CD8-positive, alpha-beta memory T cell (primary cell): Measurements from ENCODE around the gene RABGAP1. TPM values are rescaled to one million over a fixed set of nuclear protein-coding genes. Genes with fewer than 3 reads are reported as not detected.
A peak's percentile ranks its signal among the peaks of the same experiment; 100 is the strongest.

Experiments
- CTCF ChIA-PET: fragments of 350-600 bp; sonication (Branson Sonifier 250); formaldehyde crosslinking; loops from one replicate; lab custom pipeline; 2021; ENCODE audit warnings: antibody characterized with exemption; lab: Charles Lee
- POLR2A ChIA-PET: fragments of 350-600 bp; sonication (Branson Sonifier 250); formaldehyde crosslinking; loops from one replicate; lab custom pipeline; 2021; ENCODE audit warnings: antibody characterized with exemption; lab: Charles Lee
- DNase-seq, 5 donors: peaks; one replicate each; pipeline versions ENCODE4 v3.0.0 to v3.0.0-alpha.2; 2020 to 2022; ENCODE audit warnings: mixed read lengths in 1 of 5
- H3K27ac ChIP-seq: one replicate; pipeline ENCODE4 v1.7.0; 2013; ENCODE audit warnings: low read depth, mild to moderate bottlenecking, low read length, moderate library complexity
- H3K27me3 ChIP-seq: 2 replicates; pipeline ENCODE4 v1.7.0; 2013; ENCODE audit warnings: low read length, mild to moderate bottlenecking; ENCODE audit not compliant: insufficient read depth, poor library complexity, severe bottlenecking
- H3K36me3 ChIP-seq: 2 replicates; pipeline ENCODE4 v1.7.0; 2013; ENCODE audit warnings: mild to moderate bottlenecking, low read length, moderate library complexity; ENCODE audit not compliant: insufficient read depth
- H3K4me1 ChIP-seq: 2 replicates; pipeline ENCODE4 v1.7.0; 2013; ENCODE audit warnings: mild to moderate bottlenecking, low read length, moderate library complexity; ENCODE audit not compliant: insufficient read depth
- H3K4me3 ChIP-seq: 2 replicates; pipeline ENCODE4 v1.7.0; 2013; ENCODE audit warnings: mild to moderate bottlenecking, low read length
- H3K9me3 ChIP-seq: 2 replicates; pipeline ENCODE4 v1.7.0; 2013; ENCODE audit warnings: mild to moderate bottlenecking, low read length
- H3K27ac Mint-ChIP-seq, 8 donors: one replicate each; pipeline ENCODE4 v1.8.0; 2020 to 2021; ENCODE audit warnings: mixed read lengths in 8 of 8, mild to moderate bottlenecking in 6 of 8, inconsistent platforms in 3 of 8, moderate library complexity in 3 of 8
- H3K27me3 Mint-ChIP-seq, 2 donors: one replicate each; pipeline ENCODE4 v1.8.0; 2020 to 2021; ENCODE audit warnings: mixed read lengths in 2 of 2, mild to moderate bottlenecking in 1 of 2, moderate library complexity in 1 of 2
- H3K36me3 Mint-ChIP-seq, 3 donors: one replicate each; pipeline ENCODE4 v1.8.0; 2020 to 2021; ENCODE audit warnings: mixed read lengths in 3 of 3, inconsistent platforms in 1 of 3, mild to moderate bottlenecking in 1 of 3
- H3K4me1 Mint-ChIP-seq, 3 donors: one replicate each; pipeline ENCODE4 v1.8.0; 2020 to 2021; ENCODE audit warnings: mixed read lengths in 3 of 3, inconsistent platforms in 1 of 3, mild to moderate bottlenecking in 1 of 3
- H3K4me3 Mint-ChIP-seq, 7 donors: one replicate each; pipeline ENCODE4 v1.8.0; 2020 to 2021; ENCODE audit warnings: mixed read lengths in 7 of 7, mild to moderate bottlenecking in 6 of 7, moderate library complexity in 4 of 7, inconsistent platforms in 2 of 7
- H3K9me3 Mint-ChIP-seq, 5 donors: one replicate each; pipeline ENCODE4 v1.8.0; 2020 to 2022; ENCODE audit warnings: mixed read lengths in 5 of 5, mild to moderate bottlenecking in 3 of 5, moderate library complexity in 2 of 5, inconsistent platforms in 1 of 5
- polyA plus RNA-seq: library from polyadenylated mRNA; unstranded; fragments of 300-500 nt; fragmentation: Illumina TruSeq; gene quantifications from one replicate; pipeline ENCODE4 v1.2.3, GENCODE V29; 2021
- total RNA-seq, 2 experiments: library from RNA; stranded (reverse); gene quantifications; one replicate each; pipeline ENCODE4 v1.2.3, GENCODE V29; 2021

The RABGAP1 gene
- total and polyA plus RNA-seq, 3 experiments from 2014 or later: 20.7 to 24.3 (median 22.2) TPM

DNA sequence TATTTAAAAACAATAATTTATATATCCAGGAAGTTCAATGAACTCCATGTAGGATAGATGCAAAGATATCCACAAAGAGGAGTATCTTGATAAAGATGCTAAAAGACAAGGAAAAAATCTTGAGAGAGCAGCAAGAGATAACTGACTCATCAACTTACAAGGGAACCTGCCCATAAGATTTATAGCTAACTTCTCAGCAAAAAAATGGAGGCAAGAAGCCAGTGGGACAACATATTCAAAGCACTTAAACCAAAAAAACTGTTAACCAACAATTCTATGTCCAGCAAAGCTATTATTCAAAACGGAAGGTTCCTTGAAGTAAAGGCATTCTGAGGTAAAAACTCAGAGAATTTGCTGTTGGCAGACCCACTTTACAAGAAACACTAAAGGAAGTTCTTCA, 20.3 kb downstream of the RABGAP1 start:
- H3K36me3 Mint-ChIP-seq: peaks cover 24 to 52% (median 24%) of the 10 kb centered on the region in 3 donors
- ChIA-PET CTCF (no interaction called here), POLR2A (no interaction called here)
- H3K27ac Mint-ChIP-seq: no peak overlapping the region
- Histone ChIP-seq H3K4me3 (no peak overlapping the region), H3K4me1 (no peaks in the 10 kb centered on the region), H3K9me3 (no peaks in the 10 kb centered on the region), H3K27me3 (no peaks in the 10 kb centered on the region), H3K36me3 (peaks cover 9% of the 10 kb centered on the region), H3K27ac (no peak overlapping the region)
- H3K9me3 Mint-ChIP-seq: peaks cover 0 to 4% (median 0%) of the 10 kb centered on the region in 5 donors
- H3K4me1 Mint-ChIP-seq: peaks cover 0 to 4% (median 3%) of the 10 kb centered on the region in 3 donors
- no peak for DNase-seq
- no peaks in the 10 kb centered on the region for H3K27me3 Mint-ChIP-seq
- H3K4me3 Mint-ChIP-seq: no peak overlapping the region

DNA sequence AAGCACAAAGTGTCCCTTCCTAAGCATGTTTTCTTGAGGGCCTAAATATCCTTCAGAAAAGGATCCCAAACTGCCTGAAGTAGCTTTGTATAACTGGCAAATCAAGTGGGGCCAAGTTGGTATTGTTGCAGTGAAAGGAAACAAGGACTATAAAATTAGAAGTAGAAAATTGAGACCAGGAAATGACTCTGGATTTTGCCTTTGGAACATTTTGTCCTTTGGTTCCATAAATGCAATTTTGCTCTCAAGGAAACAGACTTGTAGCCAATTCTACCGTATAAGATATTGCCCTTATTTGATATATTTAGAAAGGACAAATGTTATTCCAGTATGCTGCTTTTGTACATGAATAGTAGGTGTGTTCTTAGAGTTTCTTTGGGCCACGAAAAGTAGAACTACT, 34.4 kb downstream of the RABGAP1 start:
- Histone ChIP-seq H3K27me3 (no peaks in the 10 kb centered on the region), H3K4me1 (no peaks in the 10 kb centered on the region), H3K27ac (no peak overlapping the region), H3K4me3 (no peak overlapping the region), H3K9me3 (no peaks in the 10 kb centered on the region), H3K36me3 (no peaks in the 10 kb centered on the region)
- Mint-ChIP-seq H3K27ac (no peak overlapping the region), H3K4me1 (peaks cover 0 to 6% (median 2%) of the 10 kb centered on the region in 3 donors), H3K36me3 (peaks cover 0 to 30% (median 15%) of the 10 kb centered on the region in 3 donors), H3K9me3 (no peaks in the 10 kb centered on the region), H3K4me3 (no peak overlapping the region), H3K27me3 (no peaks in the 10 kb centered on the region)
- CTCF ChIA-PET: no interaction called here
- POLR2A ChIA-PET: no interaction called here
- no peak for DNase-seq

DNA sequence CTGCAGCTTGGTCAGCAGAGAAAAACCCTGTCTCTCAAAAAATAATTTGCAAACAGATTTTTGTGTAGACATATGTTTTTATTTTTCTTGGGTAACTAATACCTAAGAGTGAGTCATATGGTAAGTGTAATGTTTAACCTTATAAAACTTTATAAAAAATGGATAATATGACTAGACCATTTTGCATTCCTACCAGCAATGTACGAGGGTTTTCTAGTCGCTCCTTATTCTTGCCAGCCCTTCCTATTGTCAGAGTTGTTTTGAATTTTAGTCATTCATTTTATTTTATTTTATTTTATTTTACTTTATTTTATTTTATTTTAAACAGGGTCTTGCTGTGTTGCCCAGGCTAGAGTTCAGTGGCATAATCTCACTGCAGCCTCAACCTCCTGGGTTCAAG, 37.8 kb downstream of the RABGAP1 start:
- Histone ChIP-seq H3K27ac (no peak overlapping the region), H3K27me3 (no peaks in the 10 kb centered on the region), H3K36me3 (no peaks in the 10 kb centered on the region), H3K4me1 (no peaks in the 10 kb centered on the region), H3K4me3 (no peak overlapping the region), H3K9me3 (no peaks in the 10 kb centered on the region)
- CTCF ChIA-PET: no interaction called here
- H3K4me1 Mint-ChIP-seq: peaks cover 0 to 10% (median 0%) of the 10 kb centered on the region in 3 donors
- H3K36me3 Mint-ChIP-seq: peaks cover 0 to 16% (median 7%) of the 10 kb centered on the region in 3 donors
- H3K27ac Mint-ChIP-seq: no peak overlapping the region
- no peak for DNase-seq
- POLR2A ChIA-PET: no interaction called here
- no peaks in the 10 kb centered on the region for H3K27me3 Mint-ChIP-seq
- no peak overlapping the region for H3K4me3 Mint-ChIP-seq
- H3K9me3 Mint-ChIP-seq: no peaks in the 10 kb centered on the region

DNA sequence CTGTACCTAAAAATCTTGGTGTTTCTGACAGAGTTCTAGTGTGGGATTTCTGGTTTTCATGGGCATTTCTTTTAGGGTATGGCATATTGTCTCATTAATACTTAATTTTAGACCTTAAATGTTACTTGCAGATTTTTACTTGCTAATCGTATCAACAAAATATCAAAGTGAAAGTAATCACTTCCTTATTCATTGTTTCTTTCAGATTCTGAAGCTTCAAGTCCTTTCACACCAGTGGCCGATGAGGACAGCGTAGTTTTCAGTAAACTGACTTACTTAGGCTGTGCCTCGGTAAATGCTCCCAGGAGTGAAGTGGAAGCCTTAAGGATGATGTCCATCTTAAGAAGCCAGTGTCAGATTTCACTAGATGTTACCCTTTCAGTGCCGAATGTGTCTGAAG, 45.2 kb downstream of the RABGAP1 start:
- Histone ChIP-seq H3K27me3 (no peaks in the 10 kb centered on the region), H3K36me3 (no peaks in the 10 kb centered on the region), H3K4me3 (no peak overlapping the region), H3K9me3 (no peaks in the 10 kb centered on the region), H3K4me1 (no peaks in the 10 kb centered on the region), H3K27ac (no peak overlapping the region)
- POLR2A ChIA-PET: no interaction called here
- H3K9me3 Mint-ChIP-seq: no peaks in the 10 kb centered on the region
- H3K27me3 Mint-ChIP-seq: no peaks in the 10 kb centered on the region
- no peak for DNase-seq
- H3K27ac Mint-ChIP-seq: no peak overlapping the region
- H3K4me3 Mint-ChIP-seq: no peak overlapping the region
- peaks cover 0 to 4% (median 4%) of the 10 kb centered on the region in 3 donors for H3K4me1 Mint-ChIP-seq
- H3K36me3 Mint-ChIP-seq: peaks cover 0 to 45% (median 9%) of the 10 kb centered on the region in 3 donors
- CTCF ChIA-PET: no interaction called here

DNA sequence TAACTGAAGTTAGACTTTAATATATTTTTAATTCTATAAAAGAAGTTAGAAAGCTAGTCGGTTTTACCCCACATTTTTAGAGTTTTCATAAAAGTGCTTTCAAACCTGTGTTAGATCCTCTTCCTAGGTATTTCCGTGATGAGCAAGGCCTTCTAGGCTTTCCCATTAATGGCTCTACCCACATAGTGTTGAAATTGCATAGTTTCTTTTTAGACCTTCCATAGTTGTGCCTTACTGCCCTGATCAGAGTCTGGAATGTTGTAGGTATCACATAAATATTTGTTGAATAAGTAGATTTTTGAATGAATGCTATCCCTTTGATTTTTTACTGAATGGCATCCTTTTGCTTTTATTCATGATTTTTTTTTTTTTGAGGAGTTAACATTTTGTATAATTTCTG, 47.3 kb downstream of the RABGAP1 start:
- H3K27me3 Mint-ChIP-seq: no peaks in the 10 kb centered on the region
- Histone ChIP-seq H3K4me3 (no peak overlapping the region), H3K9me3 (no peaks in the 10 kb centered on the region), H3K36me3 (no peaks in the 10 kb centered on the region), H3K4me1 (no peaks in the 10 kb centered on the region), H3K27ac (no peak overlapping the region), H3K27me3 (no peaks in the 10 kb centered on the region)
- POLR2A ChIA-PET: interaction anchor here (0.7 to 0.8 kb wide), 2 partner anchors 47 to 79 kb away, joined by 3 to 10 read pairs; no protein-coding TSS in a partner anchor
- H3K27ac Mint-ChIP-seq: peak overlapping the region in 2 of 8 donors; percentile 5 to 51
- CTCF ChIA-PET: no interaction called here
- peaks cover 0 to 7% (median 4%) of the 10 kb centered on the region in 3 donors for H3K4me1 Mint-ChIP-seq
- no peak overlapping the region for H3K4me3 Mint-ChIP-seq
- no peaks in the 10 kb centered on the region for H3K9me3 Mint-ChIP-seq
- H3K36me3 Mint-ChIP-seq: peaks cover 0 to 47% (median 8%) of the 10 kb centered on the region in 3 donors
- DNase-seq: no peak

DNA sequence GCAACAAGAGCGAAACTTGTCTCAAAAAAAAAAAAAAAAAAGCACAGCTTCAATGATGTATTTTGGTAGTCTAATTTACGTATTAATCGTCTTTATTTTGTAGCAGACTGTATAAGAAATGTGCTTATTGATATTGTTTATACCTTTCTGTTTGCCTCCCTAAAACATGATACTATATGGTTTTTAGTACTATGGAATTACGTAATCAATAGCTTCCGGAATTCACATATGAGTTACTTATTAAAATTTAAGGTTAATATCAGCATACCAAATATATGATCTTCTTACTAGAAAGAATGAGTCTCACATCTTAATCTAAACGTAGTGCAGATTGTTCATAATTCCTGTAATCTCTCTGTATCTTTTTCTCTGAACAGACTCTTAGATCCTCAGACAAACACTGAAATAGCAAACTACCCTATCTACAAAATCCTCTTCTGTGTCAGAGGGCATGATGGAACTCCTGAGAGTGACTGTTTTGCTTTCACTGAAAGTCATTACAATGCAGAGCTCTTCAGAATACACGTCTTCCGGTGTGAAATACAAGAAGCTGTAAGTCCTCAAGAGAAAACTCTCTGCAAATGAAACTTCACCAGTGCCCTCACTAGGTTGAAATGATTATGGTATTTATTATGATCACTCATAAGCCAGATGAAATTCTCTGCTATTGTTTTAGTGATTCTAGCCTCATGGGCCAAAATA, 48.3 kb downstream of the RABGAP1 start:
- Histone ChIP-seq H3K4me1 (no peaks in the 10 kb centered on the region), H3K27ac (no peak overlapping the region), H3K27me3 (no peaks in the 10 kb centered on the region), H3K9me3 (no peaks in the 10 kb centered on the region), H3K4me3 (no peak overlapping the region), H3K36me3 (no peaks in the 10 kb centered on the region)
- Mint-ChIP-seq H3K9me3 (no peaks in the 10 kb centered on the region), H3K27me3 (no peaks in the 10 kb centered on the region), H3K36me3 (peaks cover 0 to 46% (median 8%) of the 10 kb centered on the region in 3 donors), H3K27ac (peak overlapping the region in 3 of 8 donors; percentile 3 to 74 (median 18)), H3K4me1 (peaks cover 0 to 7% (median 4%) of the 10 kb centered on the region in 3 donors), H3K4me3 (no peak overlapping the region)
- no peak for DNase-seq
- ChIA-PET POLR2A (interaction anchor here (0.7 to 0.8 kb wide), 2 partner anchors 48 to 80 kb away, joined by 3 to 10 read pairs; no protein-coding TSS in a partner anchor), CTCF (interaction anchor here (0.7 kb wide), 1 partner anchor 26 kb away, joined by 3 read pairs; no protein-coding TSS in a partner anchor)

DNA sequence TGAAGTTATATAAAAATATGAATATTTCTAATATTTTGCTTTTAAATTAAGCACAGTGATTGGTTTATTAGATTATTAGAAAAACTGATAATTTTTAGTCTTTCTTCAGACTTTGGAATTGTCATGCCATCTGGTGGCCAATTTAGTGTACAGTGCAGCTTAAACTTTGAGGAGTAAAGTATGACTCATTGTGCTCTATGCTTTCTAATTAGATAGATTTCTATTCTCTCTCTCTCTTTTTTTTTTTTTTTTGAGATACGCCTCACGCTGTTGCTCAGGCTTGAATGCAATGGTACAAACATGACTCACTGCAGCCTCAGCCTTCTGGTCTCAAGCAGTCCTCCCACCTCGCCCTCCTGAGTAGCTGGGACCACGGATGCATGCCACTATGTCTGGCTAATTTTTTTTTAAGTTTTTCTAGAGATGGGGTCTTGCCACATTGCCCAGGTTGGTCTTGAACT, 50.6 kb downstream of the RABGAP1 start:
- DNase-seq: peak in 3 of 5 donors; percentile 10 to 52 (median 17)
- Mint-ChIP-seq H3K27ac (peak overlapping the region in 2 of 8 donors; percentile 6 to 60), H3K9me3 (no peaks in the 10 kb centered on the region), H3K27me3 (no peaks in the 10 kb centered on the region), H3K36me3 (peaks cover 0 to 41% (median 8%) of the 10 kb centered on the region in 3 donors), H3K4me3 (no peak overlapping the region), H3K4me1 (peaks cover 0 to 7% (median 4%) of the 10 kb centered on the region in 3 donors)
- CTCF ChIA-PET: interaction anchor here (0.8 to 1.6 kb wide), 4 partner anchors 10 to 528 kb away, joined by 3 to 4 read pairs (median 3); partner anchors contain the start of gene RC3H2
- Histone ChIP-seq H3K27ac (no peak overlapping the region), H3K36me3 (no peaks in the 10 kb centered on the region), H3K4me1 (no peaks in the 10 kb centered on the region), H3K9me3 (no peaks in the 10 kb centered on the region), H3K4me3 (no peak overlapping the region), H3K27me3 (no peaks in the 10 kb centered on the region)
- POLR2A ChIA-PET: no interaction called here

DNA sequence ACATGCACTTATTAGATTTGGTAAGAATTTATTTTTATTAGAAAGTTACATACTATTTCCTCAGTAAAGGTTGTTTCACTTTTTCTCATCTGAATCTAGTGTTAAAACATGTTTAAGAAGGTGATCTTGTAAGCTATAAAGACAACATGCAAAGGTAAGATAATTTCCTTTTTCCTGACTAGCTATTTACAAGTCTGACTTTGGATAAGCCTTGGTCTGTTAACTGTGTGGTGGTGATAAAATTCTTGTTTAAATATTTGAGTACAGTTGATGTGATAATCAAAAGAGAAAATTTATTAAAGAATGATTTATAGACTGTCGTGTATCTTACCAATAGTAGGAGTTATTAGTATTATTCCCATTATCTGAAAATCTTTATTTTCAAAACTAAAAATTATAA, 55.8 kb downstream of the RABGAP1 start:
- Mint-ChIP-seq H3K4me1 (peaks cover 0 to under 1% (median 0%) of the 10 kb centered on the region in 3 donors), H3K9me3 (no peaks in the 10 kb centered on the region), H3K36me3 (peaks cover 6 to 57% (median 18%) of the 10 kb centered on the region in 3 donors), H3K27ac (no peak overlapping the region), H3K27me3 (no peaks in the 10 kb centered on the region), H3K4me3 (no peak overlapping the region)
- ChIA-PET POLR2A (no interaction called here), CTCF (no interaction called here)
- Histone ChIP-seq H3K9me3 (no peaks in the 10 kb centered on the region), H3K4me3 (no peak overlapping the region), H3K36me3 (peaks cover 5% of the 10 kb centered on the region), H3K4me1 (no peaks in the 10 kb centered on the region), H3K27ac (no peak overlapping the region), H3K27me3 (no peaks in the 10 kb centered on the region)
- no peak for DNase-seq
